Right lobe of liver (tissue), 6 donors: Measurements from ENCODE around the gene C20orf96. TPM values are rescaled to one million over a fixed set of nuclear protein-coding genes. Genes with fewer than 3 reads are reported as not detected.
A peak's percentile ranks its signal among the peaks of the same experiment; 100 is the strongest.

ENCODE experiments used
- ATAC-seq, 4 donors: fragments of 200-7000 bp; cut with Tn5 transposase; one replicate each; pipeline ENCODE4 v1.9.1; 2020; ENCODE audit warnings: mild to moderate bottlenecking in 4 of 4, moderate library complexity in 4 of 4
- DNase-seq, 3 donors: peaks; one replicate each; pipeline ENCODE4 v3.0.0-alpha.2; 2020
- H3K27ac ChIP-seq, 3 donors: fragments of 200-600 bp; one replicate each; pipeline ENCODE4 v1.8.0; 2022
- H3K27me3 ChIP-seq, 2 donors: fragments of 200-600 bp; one replicate each; pipeline ENCODE4 v1.8.0; 2022
- H3K36me3 ChIP-seq, 4 donors: fragments of 200-600 bp; sonication (generic) in 1 of 4; one replicate each; pipeline versions ENCODE4 v1.5.1 to v1.8.0; 2017 to 2022; ENCODE audit warnings: control low read depth in 1 of 4
- H3K4me1 ChIP-seq, 4 donors: fragments of 200-600 bp; sonication (generic) in 1 of 4; one replicate each; pipeline versions ENCODE4 v1.5.1 to v1.8.0; 2017 to 2022; ENCODE audit warnings: control low read depth in 1 of 4
- H3K4me3 ChIP-seq, 3 donors: fragments of 200-600 bp; one replicate each; pipeline ENCODE4 v1.8.0; 2022
- H3K9me3 ChIP-seq, 4 donors: fragments of 200-600 bp; sonication (generic) in 1 of 4; one replicate each; pipeline versions ENCODE4 v1.5.1 to v1.8.0; 2017 to 2022; ENCODE audit warnings: control low read depth in 1 of 4
- CTCF ChIP-seq, 4 donors: fragments of 200-600 bp in 3 of 4; fragments of 450-650 bp in 1 of 4; IDR thresholded peaks; one replicate each; pipeline versions ENCODE4 v1.5.1 to v1.8.0; 2016 to 2022; ENCODE audit warnings: antibody characterized with exemption in 4 of 4, mild to moderate bottlenecking in 2 of 4
- POLR2A ChIP-seq: fragments of 450-650 bp; IDR thresholded peaks from one replicate; pipeline ENCODE4 v1.6.1; 2017; ENCODE audit warnings: antibody characterized with exemption, mild to moderate bottlenecking
- WGBS: methylation state at CpG from one replicate; pipeline ENCODE4 v1.1.6; 2018; ENCODE audit warnings: low coverage, low lambda C conversion rate; ENCODE audit not compliant: insufficient coverage; ENCODE audit errors: missing lambda C conversion rate; 5-methylcytosine and 5-hydroxymethylcytosine counted together
- intact Hi-C, 2 donors: fragments of 100-400 bp; cut with DNase I; formaldehyde crosslinking; loops; one replicate each; pipeline versions ENCODE4 v1.11.2 to v1.14.1; 2022
- total RNA-seq, 6 experiments: library from RNA; depleted of rRNA in 2 of 6; stranded (reverse); fragments of >200 nt in 2 of 6; fragmentation: NEBNext Ultra II Directional in 3 of 6; extraction: Animal tissue kit (Norgen Biotek cat#: 25700) in 3 of 6; gene quantifications; one replicate each; pipeline versions ENCODE4 v1.1.0 to v1.2.4, GENCODE V29; 2016 to 2023
- donor health status: DM: no; HTN: yes; CAD: no.
- donor health status: DM: no; HTN: no; CAD: no.
- donor health status: DM: no; HTN: no; CAD: no.
- donor health status: DM: no; HTN: yes; CAD: no.
- donor health status: DM: no; HTN: yes; CAD: no.

Gene C20orf96
- total RNA-seq, 6 experiments from 2014 or later = 0.62 to 2.5 (median 1.8) TPM

GRCh38 chr20:297098-297924 is 6.8 kb upstream of the C20orf96 start, which contains the start of gene ZCCHC3:
ZCCHC3 (plus strand) TSS chr20:297570; CDS start chr20:297587, 17 bp downstream.
- ATAC-seq (peak; percentile 87 to 91 (median 90)), DNase-seq (peak; percentile 89 to 93 (median 93))
- WGBS = 0% methylated on average over 43 of the region's 99 CpGs
- Histone ChIP-seq H3K36me3 (no peaks in the 10 kb centered on the region), H3K4me3 (peak within 1 kb of the TSS; percentile 63 to 99 (median 89)), H3K9me3 (no peaks in the 10 kb centered on the region), H3K4me1 (peaks cover 0 to 33% (median 9%) of the 10 kb centered on the region in 4 donors), H3K27me3 (no peaks in the 10 kb centered on the region), H3K27ac (peak within 1 kb of the TSS; percentile 94 to 100 (median 99))
- TF ChIP-seq POLR2A (peak; percentile 83), CTCF (IDR thresholded peaks at IDR 0.05) (no peak)
- intact Hi-C loops = no loop called here

GRCh38 chr20:295804-296203 is 5.3 kb upstream of the C20orf96 start:
- intact Hi-C loops = no loop called here
- no peaks in the 10 kb centered on the region for H3K9me3 ChIP-seq
- DNase-seq (no peak), ATAC-seq (no peak)
- H3K27me3 ChIP-seq = no peaks in the 10 kb centered on the region
- WGBS = 87% methylated on average over 4 of the region's 4 CpGs
- no peak for TF ChIP-seq POLR2A
- no peak for TF ChIP-seq CTCF (IDR thresholded peaks at IDR 0.05)
- H3K27ac ChIP-seq = no peak overlapping the region
- H3K36me3 ChIP-seq = no peaks in the 10 kb centered on the region
- H3K4me3 ChIP-seq = no peak overlapping the region
- peaks cover 0 to 29% (median 9%) of the 10 kb centered on the region in 4 donors for H3K4me1 ChIP-seq

- Histone ChIP-seq H3K4me3 (no peak overlapping the region), H3K27ac (no peak overlapping the region), H3K27me3 (no peaks in the 10 kb centered on the region), H3K4me1 (peaks cover 0 to 21% (median 4%) of the 10 kb centered on the region in 4 donors), H3K9me3 (no peaks in the 10 kb centered on the region), H3K36me3 (no peaks in the 10 kb centered on the region)
- intact Hi-C loops = no loop called here
- TF ChIP-seq CTCF (IDR thresholded peaks at IDR 0.05) (no peak), POLR2A (no peak)
- WGBS = 93% methylated on average over 4 of the region's 5 CpGs
- DNase-seq (no peak), ATAC-seq (no peak)
Measured at GRCh38 chr20:294602-295001, 4.1 kb upstream of the C20orf96 start.

GRCh38 chr20:289693-290083 is 862 bp downstream of the C20orf96 start:
- Histone ChIP-seq H3K27ac (peak overlapping the region; percentile 32 to 62 (median 60)), H3K27me3 (no peaks in the 10 kb centered on the region), H3K4me1 (peaks cover 0 to 10% (median 0%) of the 10 kb centered on the region in 4 donors), H3K36me3 (no peaks in the 10 kb centered on the region), H3K9me3 (no peaks in the 10 kb centered on the region), H3K4me3 (peak overlapping the region; percentile 45 to 72 (median 71))
- no peak for TF ChIP-seq POLR2A
- no peak for TF ChIP-seq CTCF (IDR thresholded peaks at IDR 0.05)
- no peak for ATAC-seq
- intact Hi-C loops = no loop called here
- 50% methylated on average over 2 of the region's 2 CpGs for WGBS
- no peak for DNase-seq
